ENCODE results near the gene BPIFA3.

GRCh38 chr20:33261465-33261864, 44.3 kb downstream of the BPIFA3 start:
- no peak for TF ChIP-seq POLR2AphosphoS5 (IDR thresholded peaks at IDR 0.05; ENCODE audit: borderline replicate concordance, low read depth, low read length)
- no peak for TF ChIP-seq EZH2 (IDR thresholded peaks at IDR 0.05)
